Measurements from ENCODE around the gene ZNF292.
"Not testable (repeated sequence)": the region's sequence is repeated elsewhere in the genome, so short reads cannot be mapped to it uniquely, and the experiment has no call there.

ZNF292 gene

GRCh38 chr6:87164506-87164905 lies 9.1 kb downstream of the ZNF292 start:
- no peak for DNase-seq

- no peak for DNase-seq
Measured at GRCh38 chr6:87165185-87165584, 9.8 kb downstream of the ZNF292 start.

GRCh38 chr6:87171938-87172633 lies 16.7 kb downstream of the ZNF292 start:
- no peak for DNase-seq

GRCh38 chr6:87174078-87174579 lies 18.8 kb downstream of the ZNF292 start:
- DNase-seq: no peak

- no peak for DNase-seq
Measured at GRCh38 chr6:87176493-87176892, 21.1 kb downstream of the ZNF292 start.

GRCh38 chr6:87180105-87180728 lies 24.9 kb downstream of the ZNF292 start:
- DNase-seq: no peak

GRCh38 chr6:87181903-87182302 lies 26.5 kb downstream of the ZNF292 start:
- no peak for DNase-seq

- DNase-seq: peak; percentile 54
Measured at GRCh38 chr6:87182321-87182720, 27.0 kb downstream of the ZNF292 start.

- peak; percentile 42 for DNase-seq
Measured at GRCh38 chr6:87182940-87183339, 27.6 kb downstream of the ZNF292 start.

GRCh38 chr6:87183687-87184086 lies 28.3 kb downstream of the ZNF292 start:
- DNase-seq: peak; percentile 36

GRCh38 chr6:87184762-87185250 lies 29.4 kb downstream of the ZNF292 start:
- no peak for DNase-seq

GRCh38 chr6:87196275-87196842 lies 41.0 kb downstream of the ZNF292 start:
- DNase-seq: no peak

GRCh38 chr6:87197547-87197946 lies 42.2 kb downstream of the ZNF292 start:
- peak; percentile 30 for DNase-seq

GRCh38 chr6:87198022-87198810 lies 42.9 kb downstream of the ZNF292 start:
- not testable (repeated sequence) for DNase-seq

GRCh38 chr6:87199787-87200186 lies 44.4 kb downstream of the ZNF292 start:
- no peak for DNase-seq

GRCh38 chr6:87200469-87201175 lies 45.3 kb downstream of the ZNF292 start:
- no peak for DNase-seq

GRCh38 chr6:87203448-87204023 lies 48.2 kb downstream of the ZNF292 start:
- DNase-seq: no peak

GRCh38 chr6:87209812-87210211 lies 54.4 kb downstream of the ZNF292 start:
- no peak for DNase-seq

GRCh38 chr6:87210979-87211378 lies 55.6 kb downstream of the ZNF292 start:
- peak; percentile 42 for DNase-seq

- no peak for DNase-seq
Measured at GRCh38 chr6:87212596-87212995, 57.2 kb downstream of the ZNF292 start.

GRCh38 chr6:87213364-87213763 lies 58.0 kb downstream of the ZNF292 start:
- no peak for DNase-seq

GRCh38 chr6:87214831-87215230 lies 59.5 kb downstream of the ZNF292 start:
- DNase-seq: no peak

All from activated CD4-positive, alpha-beta T cell treated with anti-CD3 and anti-CD28 coated beads, Interleukin-2, amount 50 U/mL, for 16 hours (primary cell).